ENCODE results near the gene EBLN1. TPM values are rescaled to one million over a fixed set of nuclear protein-coding genes. Genes with fewer than 3 reads are reported as not detected.

EBLN1 gene
- total and polyA plus RNA-seq, 2 of the 13 experiments (the other 11 are each of a cell fraction or from before 2014, with no cell fraction given) = not detected

- Histone ChIP-seq H3K4me1 (ENCODE audit: insufficient read depth, low read length) (no peaks in the 10 kb centered on the region), H3K9me3 (ENCODE audit: low read length) (no peaks in the 10 kb centered on the region), H3K79me2 (ENCODE audit: insufficient read depth, low read length) (no peaks in the 10 kb centered on the region), H2AFZ (ENCODE audit: low read length) (no peak overlapping the region), H3K9ac (ENCODE audit: insufficient read depth, low read depth, low read length) (no peak overlapping the region), H3K27me3 (ENCODE audit: control insufficient read depth in 1 of 2, insufficient read depth in 2 of 2, low read length in 2 of 2) (no peaks in the 10 kb centered on the region), H4K20me1 (ENCODE audit: insufficient read depth, low read length) (no peaks in the 10 kb centered on the region), H3K27ac (ENCODE audit: extremely low read length, insufficient read depth, low read length) (no peak overlapping the region), H3K4me3 (replicated peaks in 1 of 3; ENCODE audit: insufficient read depth in 1 of 3, low read depth in 2 of 3, low read length in 3 of 3) (no peak overlapping the region), H3K36me3 (replicated peaks in 1 of 2; ENCODE audit: control insufficient read depth in 1 of 2, insufficient read depth in 2 of 2, low read length in 2 of 2) (no peaks in the 10 kb centered on the region), H3K4me2 (ENCODE audit: low read depth, low read length) (no peak overlapping the region)
- BruUV-seq (replicated peaks) = no TSS peak
- DNase-seq (ENCODE audit: low spot score) (no peak), FAIRE-seq (no peak), ATAC-seq (no peak)
- intact Hi-C loops (cut with micrococcal nuclease; ENCODE audit: unreplicated experiment) (no loop called here), in situ Hi-C loops (cut with HindIII; ENCODE audit: extremely low pct_ligation_motif_present, low pct_unique_long_range_greater_than_20kb) (no loop called here)
- ChIA-PET POLR2A (no interaction called here), CTCF (ENCODE audit: low intra/inter-chr PET ratio, low total read pairs) (no interaction called here)
- WGBS (ENCODE audit: low lambda C conversion rate) = 1% methylated on average over 2 of the region's 2 CpGs
- TF ChIP-seq MED1 (CRISPR knock-in tag; IDR thresholded peaks at IDR 0.05) = no peak
- TF ChIP-seq RAD51 (IDR thresholded peaks at IDR 0.05; ENCODE audit: borderline replicate concordance) = no peak
- no peak for TF ChIP-seq ERF (CRISPR knock-in tag; IDR thresholded peaks at IDR 0.05)
- TF ChIP-seq ZNF547 (CRISPR knock-in tag; IDR thresholded peaks at IDR 0.05) = no peak
- TF ChIP-seq, protein P1, sequence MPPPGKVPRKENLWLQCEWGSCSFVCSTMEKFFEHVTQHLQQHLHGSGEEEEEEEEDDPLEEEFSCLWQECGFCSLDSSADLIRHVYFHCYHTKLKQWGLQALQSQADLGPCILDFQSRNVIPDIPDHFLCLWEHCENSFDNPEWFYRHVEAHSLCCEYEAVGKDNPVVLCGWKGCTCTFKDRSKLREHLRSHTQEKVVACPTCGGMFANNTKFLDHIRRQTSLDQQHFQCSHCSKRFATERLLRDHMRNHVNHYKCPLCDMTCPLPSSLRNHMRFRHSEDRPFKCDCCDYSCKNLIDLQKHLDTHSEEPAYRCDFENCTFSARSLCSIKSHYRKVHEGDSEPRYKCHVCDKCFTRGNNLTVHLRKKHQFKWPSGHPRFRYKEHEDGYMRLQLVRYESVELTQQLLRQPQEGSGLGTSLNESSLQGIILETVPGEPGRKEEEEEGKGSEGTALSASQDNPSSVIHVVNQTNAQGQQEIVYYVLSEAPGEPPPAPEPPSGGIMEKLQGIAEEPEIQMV (CRISPR knock-in tag; IDR thresholded peaks at IDR 0.05; ENCODE audit: low read depth) = no peak
- TF ChIP-seq FOXP4 (CRISPR knock-in tag; IDR thresholded peaks at IDR 0.05) = no peak
- no peak for TF ChIP-seq SMAD3 (CRISPR knock-in tag; IDR thresholded peaks at IDR 0.05)
- no peak for TF ChIP-seq SNAI1 (CRISPR knock-in tag; IDR thresholded peaks at IDR 0.05; ENCODE audit: borderline replicate concordance)
- no peak for TF ChIP-seq WIZ (CRISPR knock-in tag; IDR thresholded peaks at IDR 0.05)
- TF ChIP-seq, protein P2, sequence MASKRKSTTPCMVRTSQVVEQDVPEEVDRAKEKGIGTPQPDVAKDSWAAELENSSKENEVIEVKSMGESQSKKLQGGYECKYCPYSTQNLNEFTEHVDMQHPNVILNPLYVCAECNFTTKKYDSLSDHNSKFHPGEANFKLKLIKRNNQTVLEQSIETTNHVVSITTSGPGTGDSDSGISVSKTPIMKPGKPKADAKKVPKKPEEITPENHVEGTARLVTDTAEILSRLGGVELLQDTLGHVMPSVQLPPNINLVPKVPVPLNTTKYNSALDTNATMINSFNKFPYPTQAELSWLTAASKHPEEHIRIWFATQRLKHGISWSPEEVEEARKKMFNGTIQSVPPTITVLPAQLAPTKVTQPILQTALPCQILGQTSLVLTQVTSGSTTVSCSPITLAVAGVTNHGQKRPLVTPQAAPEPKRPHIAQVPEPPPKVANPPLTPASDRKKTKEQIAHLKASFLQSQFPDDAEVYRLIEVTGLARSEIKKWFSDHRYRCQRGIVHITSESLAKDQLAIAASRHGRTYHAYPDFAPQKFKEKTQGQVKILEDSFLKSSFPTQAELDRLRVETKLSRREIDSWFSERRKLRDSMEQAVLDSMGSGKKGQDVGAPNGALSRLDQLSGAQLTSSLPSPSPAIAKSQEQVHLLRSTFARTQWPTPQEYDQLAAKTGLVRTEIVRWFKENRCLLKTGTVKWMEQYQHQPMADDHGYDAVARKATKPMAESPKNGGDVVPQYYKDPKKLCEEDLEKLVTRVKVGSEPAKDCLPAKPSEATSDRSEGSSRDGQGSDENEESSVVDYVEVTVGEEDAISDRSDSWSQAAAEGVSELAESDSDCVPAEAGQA (IDR thresholded peaks at IDR 0.05; ENCODE audit: low read depth) = no peak
- TF ChIP-seq, protein P2 (CRISPR knock-in tag; IDR thresholded peaks at IDR 0.05; ENCODE audit: borderline replicate concordance) = no peak
- TF ChIP-seq ZBTB39 (CRISPR knock-in tag; IDR thresholded peaks at IDR 0.05) = no peak
- TF ChIP-seq HDAC6 (IDR thresholded peaks at IDR 0.05; ENCODE audit: low read depth, low read length) = no peak
- no peak for TF ChIP-seq AGO2 (optimal IDR thresholded peaks at IDR 0.05; ENCODE audit: low read depth, low read length)
These were observed 23.9 kb downstream of the EBLN1 start for GRCh38 chr10:22193945-22194344.
